ENCODE results near the gene SERGEF.

GRCh38 chr11:17771841-17772401 is 240.9 kb downstream of the SERGEF start:
- TF ChIP-seq FOS (IDR thresholded peaks at IDR 0.05; ENCODE audit: low read depth, low read length), result no peak
- no peak for TF ChIP-seq POLR2A (IDR thresholded peaks at IDR 0.05; ENCODE audit: low read depth, low read length)
- TF ChIP-seq, protein P1, sequence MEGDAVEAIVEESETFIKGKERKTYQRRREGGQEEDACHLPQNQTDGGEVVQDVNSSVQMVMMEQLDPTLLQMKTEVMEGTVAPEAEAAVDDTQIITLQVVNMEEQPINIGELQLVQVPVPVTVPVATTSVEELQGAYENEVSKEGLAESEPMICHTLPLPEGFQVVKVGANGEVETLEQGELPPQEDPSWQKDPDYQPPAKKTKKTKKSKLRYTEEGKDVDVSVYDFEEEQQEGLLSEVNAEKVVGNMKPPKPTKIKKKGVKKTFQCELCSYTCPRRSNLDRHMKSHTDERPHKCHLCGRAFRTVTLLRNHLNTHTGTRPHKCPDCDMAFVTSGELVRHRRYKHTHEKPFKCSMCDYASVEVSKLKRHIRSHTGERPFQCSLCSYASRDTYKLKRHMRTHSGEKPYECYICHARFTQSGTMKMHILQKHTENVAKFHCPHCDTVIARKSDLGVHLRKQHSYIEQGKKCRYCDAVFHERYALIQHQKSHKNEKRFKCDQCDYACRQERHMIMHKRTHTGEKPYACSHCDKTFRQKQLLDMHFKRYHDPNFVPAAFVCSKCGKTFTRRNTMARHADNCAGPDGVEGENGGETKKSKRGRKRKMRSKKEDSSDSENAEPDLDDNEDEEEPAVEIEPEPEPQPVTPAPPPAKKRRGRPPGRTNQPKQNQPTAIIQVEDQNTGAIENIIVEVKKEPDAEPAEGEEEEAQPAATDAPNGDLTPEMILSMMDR (conservative IDR thresholded peaks at IDR 0.05; ENCODE audit: low read depth, low read length), result no peak
- no peak for TF ChIP-seq CEBPB (IDR thresholded peaks at IDR 0.05; ENCODE audit: low read depth, low read length)
- TF ChIP-seq, protein P2, sequence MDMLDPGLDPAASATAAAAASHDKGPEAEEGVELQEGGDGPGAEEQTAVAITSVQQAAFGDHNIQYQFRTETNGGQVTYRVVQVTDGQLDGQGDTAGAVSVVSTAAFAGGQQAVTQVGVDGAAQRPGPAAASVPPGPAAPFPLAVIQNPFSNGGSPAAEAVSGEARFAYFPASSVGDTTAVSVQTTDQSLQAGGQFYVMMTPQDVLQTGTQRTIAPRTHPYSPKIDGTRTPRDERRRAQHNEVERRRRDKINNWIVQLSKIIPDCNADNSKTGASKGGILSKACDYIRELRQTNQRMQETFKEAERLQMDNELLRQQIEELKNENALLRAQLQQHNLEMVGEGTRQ (IDR thresholded peaks at IDR 0.05; ENCODE audit: low read depth, low read length), result no peak
- no peak for TF ChIP-seq RAD21 (IDR thresholded peaks at IDR 0.05; ENCODE audit: low read length)
- no peak for TF ChIP-seq BHLHE40 (IDR thresholded peaks at IDR 0.05; ENCODE audit: low read depth, low read length)
- TF ChIP-seq ELK1 (IDR thresholded peaks at IDR 0.05; ENCODE audit: borderline replicate concordance, low read depth, low read length), result no peak
- no peak for TF ChIP-seq RFX5 (IDR thresholded peaks at IDR 0.05; ENCODE audit: low read depth, low read length)

All from IMR-90 (cell line).